HG03045 (cell line): ENCODE results near the gene TULP4.
"Not testable (repeated sequence)": the region's sequence is repeated elsewhere in the genome, so short reads cannot be mapped to it uniquely, and the experiment has no call there.

Source experiments
- ATAC-seq: cut with Tn5 transposase; IDR thresholded peaks from one replicate; pipeline ENCODE4 v1.9.1; 2021; ENCODE audit warnings: mild to moderate bottlenecking, moderate library complexity; ENCODE audit not compliant: unreplicated experiment

Gene TULP4

GRCh38 chr6:158457616-158458278 is 145.5 kb downstream of the TULP4 start:
- ATAC-seq, result no peak

GRCh38 chr6:158459726-158460125 is 147.5 kb downstream of the TULP4 start:
- ATAC-seq, result no peak

- no peak for ATAC-seq
Measured at GRCh38 chr6:158460602-158461169, 148.4 kb downstream of the TULP4 start.

GRCh38 chr6:158461954-158462353 is 149.7 kb downstream of the TULP4 start:
- ATAC-seq, result no peak

- ATAC-seq, result no peak
Measured at GRCh38 chr6:158464483-158464882, 152.2 kb downstream of the TULP4 start.

GRCh38 chr6:158465257-158465656 is 153.0 kb downstream of the TULP4 start:
- no peak for ATAC-seq

GRCh38 chr6:158465747-158466146 is 153.5 kb downstream of the TULP4 start:
- ATAC-seq, result no peak

- ATAC-seq, result no peak
Measured at GRCh38 chr6:158467923-158468322, 155.7 kb downstream of the TULP4 start.

- no peak for ATAC-seq
Measured at GRCh38 chr6:158468666-158469065, 156.4 kb downstream of the TULP4 start.

GRCh38 chr6:158470023-158470422 is 157.8 kb downstream of the TULP4 start:
- not testable (repeated sequence) for ATAC-seq

GRCh38 chr6:158471339-158471738 is 159.1 kb downstream of the TULP4 start:
- ATAC-seq, result no peak

- ATAC-seq, result no peak
Measured at GRCh38 chr6:158472447-158472846, 160.2 kb downstream of the TULP4 start.

- peak; percentile 9 for ATAC-seq
Measured at GRCh38 chr6:158474961-158475343, 162.7 kb downstream of the TULP4 start.

- peak; percentile 84 for ATAC-seq
Measured at GRCh38 chr6:158475344-158476302, 163.4 kb downstream of the TULP4 start.

GRCh38 chr6:158476389-158476788 is 164.1 kb downstream of the TULP4 start:
- ATAC-seq, result no peak

GRCh38 chr6:158477722-158478121 is 165.5 kb downstream of the TULP4 start:
- not testable (repeated sequence) for ATAC-seq

GRCh38 chr6:158480989-158481388 is 168.7 kb downstream of the TULP4 start:
- ATAC-seq, result no peak

- no peak for ATAC-seq
Measured at GRCh38 chr6:158481690-158482473, 169.6 kb downstream of the TULP4 start.

- no peak for ATAC-seq
Measured at GRCh38 chr6:158485431-158485830, 173.2 kb downstream of the TULP4 start.

GRCh38 chr6:158487495-158487894 is 175.2 kb downstream of the TULP4 start:
- ATAC-seq, result no peak

- no peak for ATAC-seq
Measured at GRCh38 chr6:158488065-158488464, 175.8 kb downstream of the TULP4 start.
